ENCODE measurements around the gene PSORS1C1.

Gene PSORS1C1

DNA sequence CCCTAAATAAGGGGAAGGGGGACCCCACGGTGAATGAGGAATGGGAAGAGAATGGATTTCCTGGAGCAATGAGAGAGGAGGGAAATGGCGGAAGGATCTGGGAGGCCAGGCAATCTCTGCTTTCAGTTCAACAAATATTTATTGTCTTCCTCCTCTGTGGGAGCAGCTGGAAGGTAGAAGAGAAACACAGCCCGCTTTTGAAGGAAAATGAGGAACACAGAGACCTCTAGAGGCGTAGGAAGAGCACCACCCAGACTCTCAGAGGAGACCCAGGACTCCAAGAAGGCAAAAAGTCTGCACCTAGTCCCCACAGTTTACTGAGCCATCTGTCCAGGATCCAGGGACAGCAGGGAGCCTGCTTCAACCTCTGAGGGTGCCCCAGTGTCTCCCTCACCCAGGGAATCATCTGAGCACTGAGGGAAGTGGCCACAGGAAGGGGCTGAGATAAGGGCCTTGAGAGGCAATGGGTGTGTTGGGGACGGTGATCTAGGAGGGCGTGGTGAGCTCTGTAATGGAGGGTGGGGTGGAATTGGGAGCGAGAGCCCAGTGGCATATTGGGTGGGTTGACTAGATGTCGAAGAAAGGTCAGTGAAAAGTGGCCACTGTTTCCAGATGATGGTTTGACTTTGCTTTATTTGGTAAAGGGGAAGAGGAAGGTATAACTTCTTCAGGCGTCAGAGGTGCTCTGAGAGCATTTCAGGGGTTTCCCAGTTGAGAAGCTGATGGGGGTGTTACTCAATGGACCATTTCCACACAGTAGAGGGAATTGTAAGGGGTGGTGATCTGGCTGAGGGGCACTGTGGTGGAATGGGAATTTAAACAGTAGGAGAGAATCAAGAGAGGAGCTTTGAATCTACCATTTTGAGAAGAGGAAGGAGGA is 610 bp downstream of the PSORS1C1 start:
- Histone ChIP-seq H3K27me3 (ENCODE audit: control insufficient read depth, insufficient read depth, low read length, poor library complexity, severe bottlenecking) (no peaks in the 10 kb centered on the region), H3K4me1 (ENCODE audit: control insufficient read depth, insufficient read depth, low read length) (peaks cover 20% of the 10 kb centered on the region), H3K27ac (ENCODE audit: insufficient read depth, low read depth, low read length, poor library complexity, severe bottlenecking) (no peak overlapping the region), H3K4me3 (ENCODE audit: insufficient read depth, low read depth, low read length) (no peak overlapping the region), H3K36me3 (ENCODE audit: control insufficient read depth, insufficient read depth, low read length) (no peaks in the 10 kb centered on the region), H3K9me3 (ENCODE audit: control insufficient read depth, low read length) (no peaks in the 10 kb centered on the region)
- WGBS, 2 experiments = 86% methylated on average over 9 of the region's 9 CpGs

DNA sequence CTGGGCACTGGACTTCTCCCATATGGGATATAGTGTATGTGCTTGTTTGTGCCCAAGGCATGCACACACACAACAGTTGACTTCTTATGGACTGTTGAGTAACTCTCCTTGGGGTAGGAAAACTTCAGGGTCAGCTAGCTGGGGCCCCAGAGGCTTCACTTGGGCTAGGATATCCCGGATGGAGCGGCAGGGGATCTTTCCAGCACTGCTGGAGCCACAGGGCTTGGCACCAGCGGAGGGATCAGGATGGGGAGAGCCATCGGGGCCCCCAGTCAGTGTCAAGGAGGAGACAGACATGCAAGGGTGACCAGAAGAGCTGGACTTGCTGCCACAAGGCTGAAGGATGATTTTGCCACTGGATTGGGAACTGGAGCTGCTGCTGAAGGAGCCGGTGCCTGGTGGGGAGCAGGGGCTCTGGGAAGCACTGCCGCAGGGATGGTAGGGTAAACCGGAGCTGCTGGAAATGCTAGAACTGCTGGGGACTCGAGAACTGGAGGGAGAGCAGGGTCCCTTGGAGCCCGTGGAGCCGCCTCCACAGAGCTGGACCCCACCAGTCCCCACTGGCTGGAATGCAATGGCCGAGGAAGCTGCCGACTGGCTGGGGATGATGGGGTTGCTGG is 1.5 kb downstream of the PSORS1C1 start:
- H3K27me3 ChIP-seq (ENCODE audit: control insufficient read depth, insufficient read depth, low read length, poor library complexity, severe bottlenecking) = no peaks in the 10 kb centered on the region
- H3K9me3 ChIP-seq (ENCODE audit: control insufficient read depth, low read length) = no peaks in the 10 kb centered on the region
- peaks cover 11% of the 10 kb centered on the region for H3K4me1 ChIP-seq (ENCODE audit: control insufficient read depth, insufficient read depth, low read length)
- H3K36me3 ChIP-seq (ENCODE audit: control insufficient read depth, insufficient read depth, low read length) = no peaks in the 10 kb centered on the region
- H3K27ac ChIP-seq (ENCODE audit: insufficient read depth, low read depth, low read length, poor library complexity, severe bottlenecking) = no peak overlapping the region
- H3K4me3 ChIP-seq (ENCODE audit: insufficient read depth, low read depth, low read length) = no peak overlapping the region
- 93 to 94% methylated on average over 12 of the region's 12 CpGs for WGBS, 2 experiments

DNA sequence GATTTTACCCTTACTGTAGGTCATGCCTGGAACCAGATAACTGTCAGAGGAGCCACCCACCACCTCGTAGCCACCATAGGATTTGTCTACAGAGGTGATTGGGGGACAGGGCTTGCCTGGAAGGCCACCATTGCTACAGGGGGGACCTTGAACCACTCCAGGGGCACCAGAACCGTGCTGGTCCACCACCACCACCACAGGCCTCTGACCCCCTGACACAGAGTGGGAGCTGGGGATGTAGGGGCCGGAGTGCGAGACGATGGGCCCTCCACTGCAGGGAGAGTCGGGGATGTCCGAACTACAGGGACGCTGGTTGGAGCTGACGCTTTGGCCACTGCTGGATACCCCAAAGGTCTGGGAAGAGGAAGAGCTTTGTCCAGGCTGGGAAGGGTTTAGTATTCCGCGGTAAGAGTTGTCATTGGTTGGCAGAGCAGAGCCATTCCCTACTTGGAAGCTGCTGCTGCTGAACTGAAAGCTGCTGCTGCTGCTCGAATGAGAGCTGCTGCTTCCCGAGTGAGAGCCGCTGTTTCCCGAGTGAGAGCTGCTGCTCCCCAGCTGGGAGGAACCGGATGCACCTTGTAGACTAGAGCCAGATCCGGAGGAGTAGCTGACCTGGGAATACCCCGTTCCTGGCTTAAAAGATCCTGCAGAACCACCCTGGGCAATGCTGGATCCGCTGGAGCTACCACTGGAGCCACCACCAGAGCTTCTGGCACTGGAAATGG is 2.2 kb downstream of the PSORS1C1 start:
- Histone ChIP-seq H3K36me3 (ENCODE audit: control insufficient read depth, insufficient read depth, low read length) (no peaks in the 10 kb centered on the region), H3K4me1 (ENCODE audit: control insufficient read depth, insufficient read depth, low read length) (peaks cover 8% of the 10 kb centered on the region), H3K4me3 (ENCODE audit: insufficient read depth, low read depth, low read length) (no peak overlapping the region), H3K9me3 (ENCODE audit: control insufficient read depth, low read length) (no peaks in the 10 kb centered on the region), H3K27ac (ENCODE audit: insufficient read depth, low read depth, low read length, poor library complexity, severe bottlenecking) (no peak overlapping the region), H3K27me3 (ENCODE audit: control insufficient read depth, insufficient read depth, low read length, poor library complexity, severe bottlenecking) (no peaks in the 10 kb centered on the region)
- WGBS, 2 experiments = 90 to 92% methylated on average over 19 of the region's 19 CpGs

DNA sequence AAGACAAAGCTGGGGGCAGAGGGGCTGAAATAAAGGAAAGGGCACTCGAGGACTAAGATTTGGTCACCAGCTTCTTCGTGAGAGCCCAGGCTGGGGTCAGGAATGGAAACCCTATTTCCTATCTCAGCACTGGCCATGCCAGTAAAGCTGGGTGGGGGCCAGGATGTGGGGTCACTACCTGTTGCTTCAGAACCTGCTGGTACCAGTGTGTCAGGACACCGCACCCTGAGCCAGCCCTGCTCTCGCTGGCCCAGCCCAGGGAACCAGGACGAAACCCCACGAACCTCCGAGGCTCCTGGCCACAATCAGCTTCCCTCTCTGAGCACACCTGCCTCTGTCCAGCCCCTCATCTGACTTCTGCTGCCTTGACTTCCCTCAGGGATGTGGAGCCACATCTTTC is 3.6 kb downstream of the PSORS1C1 start:
- H3K9me3 ChIP-seq (ENCODE audit: control insufficient read depth, low read length) = no peaks in the 10 kb centered on the region
- no peaks in the 10 kb centered on the region for H3K27me3 ChIP-seq (ENCODE audit: control insufficient read depth, insufficient read depth, low read length, poor library complexity, severe bottlenecking)
- no peak overlapping the region for H3K27ac ChIP-seq (ENCODE audit: insufficient read depth, low read depth, low read length, poor library complexity, severe bottlenecking)
- no peaks in the 10 kb centered on the region for H3K36me3 ChIP-seq (ENCODE audit: control insufficient read depth, insufficient read depth, low read length)
- peaks cover 8% of the 10 kb centered on the region for H3K4me1 ChIP-seq (ENCODE audit: control insufficient read depth, insufficient read depth, low read length)
- no peak overlapping the region for H3K4me3 ChIP-seq (ENCODE audit: insufficient read depth, low read depth, low read length)
- 94 to 95% methylated on average over 7 of the region's 7 CpGs for WGBS, 2 experiments

DNA sequence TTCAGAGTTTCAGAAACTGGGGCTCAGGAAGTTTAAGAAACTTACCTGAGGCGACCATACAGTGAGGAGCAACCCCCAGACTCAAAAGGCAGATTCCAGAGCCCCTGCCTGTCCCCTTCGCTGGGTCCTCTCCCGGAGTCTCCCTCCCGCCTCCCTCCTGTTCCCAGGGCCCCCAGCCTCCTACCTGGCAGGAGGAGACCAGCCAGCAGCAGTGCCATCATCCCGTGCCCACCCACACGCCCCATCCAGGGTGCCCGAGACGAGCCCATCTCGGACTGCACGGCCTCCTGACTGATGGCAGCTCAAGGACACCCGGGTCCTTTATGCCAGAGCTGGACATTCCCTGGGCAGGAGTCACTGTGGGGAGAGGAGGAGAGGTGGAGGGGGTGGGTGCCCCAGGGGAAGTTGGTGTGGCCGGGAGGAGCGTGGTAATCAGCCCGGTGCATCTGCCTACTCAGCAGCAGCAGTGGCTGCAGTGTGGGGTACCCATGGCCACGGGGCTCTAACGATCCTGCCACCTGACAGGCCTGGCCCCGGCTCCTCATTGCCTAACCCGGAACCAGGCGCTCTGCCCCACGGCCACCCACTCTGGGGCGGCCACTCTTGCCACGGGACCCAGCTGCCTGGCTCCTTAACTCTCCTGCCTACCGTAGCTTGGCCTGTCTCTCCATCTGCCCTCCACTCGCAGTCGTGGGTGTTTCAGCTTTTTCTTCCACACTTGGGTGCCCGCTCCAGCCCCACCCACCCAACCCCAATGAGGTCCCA is 5.7 kb downstream of the PSORS1C1 start, which contains the start of gene CDSN:
Gene CDSN, minus strand, starts transcription at position 296 of the 765 bp plus-strand sequence. Its CDS starts 27 bp downstream, at position 269.
- WGBS, 2 experiments = 91 to 93% methylated on average over 26 of the region's 26 CpGs
- no peaks in the 10 kb centered on the region for H3K9me3 ChIP-seq (ENCODE audit: control insufficient read depth, low read length)

DNA sequence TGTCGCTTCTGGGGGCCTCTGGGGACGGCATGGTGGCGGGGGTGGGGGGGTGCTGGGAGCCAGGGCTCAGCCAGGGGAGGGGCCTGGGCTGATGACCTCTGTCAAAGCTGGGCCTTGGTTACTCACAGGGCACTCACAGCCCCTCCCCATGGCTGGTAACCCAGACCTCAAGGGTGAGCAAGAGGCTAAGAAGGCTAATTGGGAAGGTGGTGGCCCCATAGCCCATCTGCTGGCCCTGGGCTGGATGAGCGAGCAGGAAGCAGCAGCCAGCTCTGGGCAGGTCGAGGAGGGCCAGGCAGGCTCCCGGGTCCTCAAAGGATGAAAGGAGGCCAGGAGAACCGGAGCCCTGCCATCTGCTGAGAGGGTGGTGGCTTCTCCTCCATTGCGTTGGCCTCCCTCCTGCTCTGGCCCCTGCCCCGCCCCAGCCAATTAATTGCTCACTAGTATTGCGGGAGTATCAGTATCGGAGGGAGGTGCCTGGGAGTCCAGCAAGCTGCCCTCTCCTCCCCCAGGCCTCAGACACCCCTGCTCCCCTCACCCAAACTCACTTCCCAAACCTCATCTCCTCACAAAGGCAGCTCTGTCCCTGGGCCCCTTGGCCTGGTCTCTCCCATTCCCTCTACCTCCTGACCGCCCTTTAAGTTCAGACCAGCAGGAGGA is 6.7 kb downstream of the PSORS1C1 start:
- H3K27me3 ChIP-seq (ENCODE audit: control insufficient read depth, insufficient read depth, low read length, poor library complexity, severe bottlenecking) = no peaks in the 10 kb centered on the region
- H3K36me3 ChIP-seq (ENCODE audit: control insufficient read depth, insufficient read depth, low read length) = no peaks in the 10 kb centered on the region
- no peak overlapping the region for H3K27ac ChIP-seq (ENCODE audit: insufficient read depth, low read depth, low read length, poor library complexity, severe bottlenecking)
- no peaks in the 10 kb centered on the region for H3K9me3 ChIP-seq (ENCODE audit: control insufficient read depth, low read length)
- H3K4me1 ChIP-seq (ENCODE audit: control insufficient read depth, insufficient read depth, low read length) = peaks cover 11% of the 10 kb centered on the region
- 93% methylated on average over 12 of the region's 12 CpGs for WGBS, 2 experiments
- no peak overlapping the region for H3K4me3 ChIP-seq (ENCODE audit: insufficient read depth, low read depth, low read length)

More for the DNA sequence above, 5.7 kb downstream of the PSORS1C1 start, which contains the start of gene CDSN:
- Histone ChIP-seq H3K4me1 (ENCODE audit: control insufficient read depth, insufficient read depth, low read length) (peaks cover 11% of the 10 kb centered on the region), H3K36me3 (ENCODE audit: control insufficient read depth, insufficient read depth, low read length) (no peaks in the 10 kb centered on the region), H3K4me3 (ENCODE audit: insufficient read depth, low read depth, low read length) (no peak within 1 kb of the TSS), H3K27ac (ENCODE audit: insufficient read depth, low read depth, low read length, poor library complexity, severe bottlenecking) (no peak within 1 kb of the TSS), H3K27me3 (ENCODE audit: control insufficient read depth, insufficient read depth, low read length, poor library complexity, severe bottlenecking) (no peaks in the 10 kb centered on the region)

DNA sequence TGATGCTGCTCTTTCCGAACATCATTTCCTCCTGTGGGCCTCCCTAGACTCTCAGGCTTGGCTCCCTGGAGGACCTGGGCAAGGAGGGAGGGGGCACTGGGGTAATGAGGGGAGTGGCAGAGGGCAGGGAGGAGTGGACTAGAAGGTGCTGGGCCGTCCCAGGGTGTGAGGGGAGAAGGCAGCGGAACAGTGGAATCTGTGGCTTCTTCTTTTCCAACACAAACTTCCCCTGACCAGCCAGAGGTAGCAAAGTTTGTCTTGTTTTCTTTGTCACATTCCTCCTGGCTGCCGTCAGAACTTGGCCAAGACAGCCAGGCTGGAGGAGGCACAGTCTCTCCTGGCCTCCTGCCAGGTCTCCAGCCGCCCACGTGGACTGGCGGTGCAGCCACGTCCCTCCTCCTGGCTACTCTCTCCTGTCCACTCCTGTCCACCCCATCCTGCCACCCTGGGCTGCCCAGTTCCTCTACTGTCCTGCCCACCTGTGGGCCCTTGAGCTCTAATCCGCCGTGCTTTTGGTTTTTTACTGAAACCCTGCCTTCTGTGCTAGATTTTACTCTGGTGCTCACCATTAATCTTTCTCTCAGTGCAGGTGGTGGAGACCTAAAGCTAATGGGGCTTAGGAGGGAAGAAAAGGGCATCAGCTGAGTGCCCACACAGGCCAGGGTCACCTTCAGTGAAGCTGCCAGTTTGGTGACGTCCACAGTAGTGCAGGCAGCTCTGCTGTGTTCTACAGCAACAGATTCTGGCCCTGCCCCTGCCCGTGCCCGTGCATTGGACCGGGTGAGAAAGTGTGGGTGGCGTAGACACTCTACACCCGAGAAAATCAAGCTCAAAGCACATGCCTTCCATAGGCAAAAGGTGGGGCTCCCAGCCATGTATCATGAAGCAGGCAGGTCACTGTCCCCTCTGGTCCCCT is 8.4 kb downstream of the PSORS1C1 start:
- H3K36me3 ChIP-seq (ENCODE audit: control insufficient read depth, insufficient read depth, low read length) = no peaks in the 10 kb centered on the region
- 89 to 90% methylated on average over 16 of the region's 16 CpGs for WGBS, 2 experiments
- no peaks in the 10 kb centered on the region for H3K9me3 ChIP-seq (ENCODE audit: control insufficient read depth, low read length)
- peaks cover 11% of the 10 kb centered on the region for H3K4me1 ChIP-seq (ENCODE audit: control insufficient read depth, insufficient read depth, low read length)
- H3K27ac ChIP-seq (ENCODE audit: insufficient read depth, low read depth, low read length, poor library complexity, severe bottlenecking) = no peak overlapping the region
- no peak overlapping the region for H3K4me3 ChIP-seq (ENCODE audit: insufficient read depth, low read depth, low read length)
- no peaks in the 10 kb centered on the region for H3K27me3 ChIP-seq (ENCODE audit: control insufficient read depth, insufficient read depth, low read length, poor library complexity, severe bottlenecking)

DNA sequence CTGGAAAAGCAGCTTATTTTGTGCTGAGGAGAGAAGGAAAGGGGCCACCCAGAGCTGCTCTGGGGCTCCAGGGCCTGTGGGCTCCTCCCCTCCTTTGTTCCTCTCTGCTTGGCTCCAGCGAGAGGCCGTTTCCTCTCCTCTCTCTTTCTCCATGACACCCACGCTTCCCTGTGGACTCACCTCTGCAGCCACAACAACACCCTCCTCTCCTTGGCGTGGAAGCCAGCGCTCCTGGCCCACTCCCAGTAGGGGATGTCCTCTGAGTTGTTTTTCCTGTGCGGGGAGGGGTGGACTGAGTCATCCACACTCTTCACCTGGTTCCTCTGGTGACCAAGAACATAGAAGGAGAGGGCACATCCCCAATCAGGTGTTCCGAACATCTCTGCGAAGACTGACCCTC is 10.6 kb downstream of the PSORS1C1 start:
- WGBS, 2 experiments = 63 to 64% methylated on average over 7 to 8 of the region's 8 CpGs
- H3K27me3 ChIP-seq (ENCODE audit: control insufficient read depth, insufficient read depth, low read length, poor library complexity, severe bottlenecking) = no peaks in the 10 kb centered on the region
- H3K4me3 ChIP-seq (ENCODE audit: insufficient read depth, low read depth, low read length) = no peak overlapping the region
- no peaks in the 10 kb centered on the region for H3K36me3 ChIP-seq (ENCODE audit: control insufficient read depth, insufficient read depth, low read length)
- no peaks in the 10 kb centered on the region for H3K9me3 ChIP-seq (ENCODE audit: control insufficient read depth, low read length)
- H3K4me1 ChIP-seq (ENCODE audit: control insufficient read depth, insufficient read depth, low read length) = peaks cover 11% of the 10 kb centered on the region
- no peak overlapping the region for H3K27ac ChIP-seq (ENCODE audit: insufficient read depth, low read depth, low read length, poor library complexity, severe bottlenecking)

Data from ectodermal cell (in vitro differentiated cells).